Activated CD4-positive, alpha-beta T cell treated with anti-CD3 and anti-CD28 coated beads, Interleukin-2, Interleukin-6, amounts not matched to agents 100 ng/mL and 50 ng/mL, durations not matched to agents 16 hours and 8 hours (primary cell): Measurements from ENCODE around the gene TNKS2.
A peak's percentile ranks its signal among the peaks of the same experiment; 100 is the strongest.
"Not testable (repeated sequence)": the region's sequence is repeated elsewhere in the genome, so short reads cannot be mapped to it uniquely, and the experiment has no call there.

Experiments
- DNase-seq: peaks from one replicate; pipeline ENCODE4 v3.0.0-alpha.2; 2020

TNKS2 gene

GRCh38 chr10:91797048-91797690 is 1.1 kb upstream of the TNKS2 start:
- DNase-seq, result peak; percentile 18

GRCh38 chr10:91798649-91799611 is 704 bp downstream of the TNKS2 start:
- DNase-seq, result peak; percentile 39

GRCh38 chr10:91799612-91799975 is 1.4 kb downstream of the TNKS2 start:
- DNase-seq, result peak; percentile 28

- no peak for DNase-seq
Measured at GRCh38 chr10:91800182-91800581, 2.0 kb downstream of the TNKS2 start.

- DNase-seq, result no peak
Measured at GRCh38 chr10:91800756-91801155, 2.5 kb downstream of the TNKS2 start.

GRCh38 chr10:91803386-91804125 is 5.3 kb downstream of the TNKS2 start:
- no peak for DNase-seq

GRCh38 chr10:91804126-91804510 is 5.9 kb downstream of the TNKS2 start:
- DNase-seq, result no peak

GRCh38 chr10:91805110-91805838 is 7.0 kb downstream of the TNKS2 start:
- no peak for DNase-seq

- DNase-seq, result not testable (repeated sequence)
Measured at GRCh38 chr10:91807264-91807663, 9.0 kb downstream of the TNKS2 start.

- DNase-seq, result no peak
Measured at GRCh38 chr10:91813251-91813650, 15.0 kb downstream of the TNKS2 start.

GRCh38 chr10:91816981-91817380 is 18.8 kb downstream of the TNKS2 start:
- no peak for DNase-seq

GRCh38 chr10:91820144-91820543 is 21.9 kb downstream of the TNKS2 start:
- no peak for DNase-seq

- DNase-seq, result no peak
Measured at GRCh38 chr10:91824076-91824475, 25.9 kb downstream of the TNKS2 start.

- DNase-seq, result no peak
Measured at GRCh38 chr10:91829268-91829667, 31.0 kb downstream of the TNKS2 start.

- no peak for DNase-seq
Measured at GRCh38 chr10:91838199-91838598, 40.0 kb downstream of the TNKS2 start.

GRCh38 chr10:91843083-91843482 is 44.9 kb downstream of the TNKS2 start:
- DNase-seq, result no peak

- peak; percentile 4 for DNase-seq
Measured at GRCh38 chr10:91856637-91857036, 58.4 kb downstream of the TNKS2 start.

GRCh38 chr10:91860885-91861284 is 62.7 kb downstream of the TNKS2 start:
- no peak for DNase-seq

- no peak for DNase-seq
Measured at GRCh38 chr10:91864099-91864498, 65.9 kb downstream of the TNKS2 start.

- DNase-seq, result peak; percentile 25
Measured at GRCh38 chr10:91864744-91865143, 66.5 kb downstream of the TNKS2 start.

GRCh38 chr10:91865562-91866081 is 67.4 kb downstream of the TNKS2 start:
- no peak for DNase-seq

- no peak for DNase-seq
Measured at GRCh38 chr10:91875156-91875555, 76.9 kb downstream of the TNKS2 start.

GRCh38 chr10:91875779-91876178 is 77.6 kb downstream of the TNKS2 start:
- DNase-seq, result no peak
